OCI-LY3 (cell line): Measurements from ENCODE around the gene F8.

Source experiments
- CTCF ChIP-seq: fragments of 200-600, 300-600 bp; sonication (generic); IDR thresholded peaks from 2 replicates; pipeline ENCODE4 v1.5.1; 2014; ENCODE audit warnings: antibody characterized with exemption, low read length, low read depth
- EZH2phosphoT487 ChIP-seq: fragments of 200-600 bp; shearing (Covaris generic); IDR thresholded peaks from 2 replicates; pipeline ENCODE4 v1.6.1; 2018; ENCODE audit warnings: antibody characterized with exemption, mixed run types, low read depth

- peak; percentile 91 for TF ChIP-seq CTCF
- no peak for TF ChIP-seq EZH2phosphoT487
Observed at GRCh38 chrX:154918060-154918483, 104.5 kb downstream of the F8 start.
